Measurements from ENCODE around the gene PRTN3. TPM values are rescaled to one million over a fixed set of nuclear protein-coding genes. Genes with fewer than 3 reads are reported as not detected.

PRTN3 gene
- total RNA-seq, 1 experiment from 2014 or later, result not detected

- Histone ChIP-seq H3K9me3 (ENCODE audit: insufficient read depth, low read depth) (no peaks in the 10 kb centered on the region), H3K79me2 (ENCODE audit: low read depth) (0 out of 2 replicates have a peak, but pooled peaks cover 2% of the 10 kb centered on the region), H3K4me2 (no peak overlapping the region), H3K4me1 (replicated peaks; ENCODE audit: insufficient read depth) (peaks cover 14% of the 10 kb centered on the region), H3K4me3 (no peak overlapping the region), H3K27ac (no peak overlapping the region), H2AFZ (no peak overlapping the region), H4K20me1 (ENCODE audit: insufficient read depth) (peaks cover 46% of the 10 kb centered on the region), H3K36me3 (ENCODE audit: low read depth) (0 out of 2 replicates have a peak, but pooled peaks cover 8% of the 10 kb centered on the region), H3F3A (ENCODE audit: insufficient read depth, low read depth) (peaks cover 38% of the 10 kb centered on the region), H3K27me3 (ENCODE audit: insufficient read depth, low read depth) (no peaks in the 10 kb centered on the region), H3K9me2 (ENCODE audit: insufficient read depth) (no peaks in the 10 kb centered on the region)
- ChIA-PET POLR2A (ENCODE audit: unreplicated experiment) (no interaction called here), CTCF (no interaction called here)
- no TSS peak for BruUV-seq (replicated peaks)
- DNase-seq, result no peak
- TF ChIP-seq CTCF (conservative IDR thresholded peaks at IDR 0.05), result no peak
- TF ChIP-seq EZH2 (IDR thresholded peaks at IDR 0.05; ENCODE audit: low read depth), result no peak
- intact Hi-C loops (cut with micrococcal nuclease; ENCODE audit: unreplicated experiment), result no loop called here
These were observed 46.3 kb downstream of the PRTN3 start for GRCh38 chr19:887072-887471.

- intact Hi-C loops (cut with micrococcal nuclease; ENCODE audit: unreplicated experiment), result no loop called here
- peaks cover 41% of the 10 kb centered on the region for H4K20me1 ChIP-seq (ENCODE audit: insufficient read depth)
- POLR2A ChIA-PET (ENCODE audit: unreplicated experiment), result no interaction called here
- H3K36me3 ChIP-seq (ENCODE audit: low read depth), result 0 out of 2 replicates have a peak, but pooled peaks cover 8% of the 10 kb centered on the region
- H3K9me3 ChIP-seq (ENCODE audit: insufficient read depth, low read depth), result no peaks in the 10 kb centered on the region
- no peak overlapping the region for H3K27ac ChIP-seq
- BruUV-seq (replicated peaks), result no TSS peak
- no peak for DNase-seq
- peaks cover 38% of the 10 kb centered on the region for H3F3A ChIP-seq (ENCODE audit: insufficient read depth, low read depth)
- CTCF ChIA-PET, result no interaction called here
- no peak overlapping the region for H2AFZ ChIP-seq
- TF ChIP-seq EZH2 (IDR thresholded peaks at IDR 0.05; ENCODE audit: low read depth) (no peak), CTCF (conservative IDR thresholded peaks at IDR 0.05) (no peak)
- H3K79me2 ChIP-seq (ENCODE audit: low read depth), result peaks cover 6% of the 10 kb centered on the region; the same call in 1 of the 2 replicates
- no peaks in the 10 kb centered on the region for H3K9me2 ChIP-seq (ENCODE audit: insufficient read depth)
- peaks cover 14% of the 10 kb centered on the region for H3K4me1 ChIP-seq (replicated peaks; ENCODE audit: insufficient read depth)
- H3K4me3 ChIP-seq, result no peak overlapping the region
- no peaks in the 10 kb centered on the region for H3K27me3 ChIP-seq (ENCODE audit: insufficient read depth, low read depth)
- H3K4me2 ChIP-seq, result no peak overlapping the region
These were observed 46.8 kb downstream of the PRTN3 start for GRCh38 chr19:887599-887998.

GRCh38 chr19:888581-889385 lies 48.0 kb downstream of the PRTN3 start:
- Histone ChIP-seq H3K9me3 (ENCODE audit: insufficient read depth, low read depth) (no peaks in the 10 kb centered on the region), H3K36me3 (ENCODE audit: low read depth) (0 out of 2 replicates have a peak, but pooled peaks cover 8% of the 10 kb centered on the region), H3K27me3 (ENCODE audit: insufficient read depth, low read depth) (no peaks in the 10 kb centered on the region), H3K4me2 (no peak overlapping the region), H2AFZ (no peak overlapping the region), H3K4me3 (no peak overlapping the region), H3K79me2 (ENCODE audit: low read depth) (peaks cover 6% of the 10 kb centered on the region; the same call in 1 of the 2 replicates), H3K27ac (no peak overlapping the region), H3K4me1 (replicated peaks; ENCODE audit: insufficient read depth) (peaks cover 11% of the 10 kb centered on the region), H3F3A (ENCODE audit: insufficient read depth, low read depth) (peaks cover 38% of the 10 kb centered on the region), H4K20me1 (ENCODE audit: insufficient read depth) (peaks cover 38% of the 10 kb centered on the region), H3K9me2 (ENCODE audit: insufficient read depth) (no peaks in the 10 kb centered on the region)
- ChIA-PET CTCF (interaction anchor here (0.6 kb wide), 1 partner anchor 81 kb away, joined by 3 read pairs; no protein-coding TSS in a partner anchor), POLR2A (ENCODE audit: unreplicated experiment) (no interaction called here)
- TF ChIP-seq CTCF (conservative IDR thresholded peaks at IDR 0.05), result no peak
- DNase-seq, result no peak
- intact Hi-C loops (cut with micrococcal nuclease; ENCODE audit: unreplicated experiment), result no loop called here
- BruUV-seq (replicated peaks), result no TSS peak
